Neural progenitor cell (in vitro differentiated cells): ENCODE measurements around the gene IL17A. TPM values are rescaled to one million over a fixed set of nuclear protein-coding genes. Genes with fewer than 3 reads are reported as not detected.

Experiments
- DNase-seq: peaks from one replicate; pipeline ENCODE4 v3.0.0-alpha.2; 2016; ENCODE audit warnings: low spot score
- H2AFZ ChIP-seq: fragments of 200-600 bp; sonication (generic); replicated peaks from 2 replicates; pipeline ENCODE4 v1.6.1; 2016; ENCODE audit warnings: antibody characterized with exemption
- H3F3A ChIP-seq: fragments of 200-600 bp; sonication (generic); 2 replicates; pipeline ENCODE4 v1.6.1; 2016; ENCODE audit warnings: antibody characterized with exemption, low read depth
- H3K27ac ChIP-seq: fragments of 200-600 bp; sonication (generic); 2 replicates; pipeline ENCODE4 v1.5.1; 2016; ENCODE audit warnings: mild to moderate bottlenecking
- H3K27me3 ChIP-seq: fragments of 200-600 bp; sonication (generic); 2 replicates; pipeline ENCODE4 v1.6.1; 2016; ENCODE audit warnings: mild to moderate bottlenecking, moderate library complexity
- H3K36me3 ChIP-seq: fragments of 200-600 bp; sonication (generic); 2 replicates; pipeline ENCODE4 v1.5.1; 2016
- H3K4me1 ChIP-seq: fragments of 200-600 bp; sonication (generic); 2 replicates; pipeline ENCODE4 v1.6.1; 2016; ENCODE audit warnings: mixed run types
- H3K4me2 ChIP-seq: fragments of 200-600 bp; sonication (generic); 2 replicates; pipeline ENCODE4 v1.6.1; 2016
- H3K4me3 ChIP-seq: fragments of 200-600 bp; sonication (generic); 2 replicates; pipeline ENCODE4 v1.5.1; 2016
- H3K79me2 ChIP-seq: fragments of 200-600 bp; sonication (generic); 2 replicates; pipeline ENCODE4 v1.6.1; 2016; ENCODE audit warnings: low read depth
- H3K9ac ChIP-seq: fragments of 200-600 bp; sonication (generic); 2 replicates; pipeline ENCODE4 v1.6.1; 2016
- H3K9me3 ChIP-seq: fragments of 200-600 bp; sonication (generic); 2 replicates; pipeline ENCODE4 v1.5.1; 2016; ENCODE audit warnings: low read depth
- H4K20me1 ChIP-seq: fragments of 200-600 bp; sonication (generic); 2 replicates; pipeline ENCODE4 v1.6.1; 2016; ENCODE audit warnings: low read depth
- H3K27ac Mint-ChIP-seq: 3 replicates; pipeline ENCODE4 v1.8.0; 2021; ENCODE audit warnings: mixed read lengths
- H3K27me3 Mint-ChIP-seq: 2 replicates; pipeline ENCODE4 v1.8.0; 2022; ENCODE audit warnings: low read depth, mild to moderate bottlenecking, inconsistent platforms, moderate library complexity, mixed read lengths; ENCODE audit not compliant: insufficient read depth
- H3K36me3 Mint-ChIP-seq: 3 replicates; pipeline ENCODE4 v1.8.0; 2021; ENCODE audit warnings: mixed read lengths
- H3K4me1 Mint-ChIP-seq: 3 replicates; pipeline ENCODE4 v1.8.0; 2021; ENCODE audit warnings: mixed read lengths
- H3K4me3 Mint-ChIP-seq: 3 replicates; pipeline ENCODE4 v1.8.0; 2021; ENCODE audit warnings: mild to moderate bottlenecking, moderate library complexity, mixed read lengths
- H3K9me3 Mint-ChIP-seq: 3 replicates; pipeline ENCODE4 v1.8.0; 2020; ENCODE audit warnings: mixed read lengths
- CTCF ChIP-seq: fragments of 200-600 bp; sonication (generic); IDR thresholded peaks from 2 replicates; pipeline ENCODE4 v1.5.1; 2017; ENCODE audit warnings: antibody characterized with exemption, mild to moderate bottlenecking
- EZH2 ChIP-seq: fragments of 200-600 bp; sonication (generic); IDR thresholded peaks from 2 replicates; pipeline ENCODE4 v1.6.1; 2017; ENCODE audit warnings: antibody characterized with exemption, mild to moderate bottlenecking, moderate library complexity
- EZH2phosphoT487 ChIP-seq: fragments of 200-600 bp; sonication (generic); IDR thresholded peaks from 2 replicates; pipeline ENCODE4 v1.6.1; 2017; ENCODE audit warnings: antibody characterized with exemption
- total RNA-seq: library from RNA; depleted of rRNA; stranded (reverse); fragments of >200 nt; gene quantifications from 2 replicates; pipeline ENCODE4 v1.2.3, GENCODE V29; 2015; ENCODE audit warnings: low replicate concordance

IL17A gene
- total RNA-seq, 1 donor from 2014 or later = not detected

DNA sequence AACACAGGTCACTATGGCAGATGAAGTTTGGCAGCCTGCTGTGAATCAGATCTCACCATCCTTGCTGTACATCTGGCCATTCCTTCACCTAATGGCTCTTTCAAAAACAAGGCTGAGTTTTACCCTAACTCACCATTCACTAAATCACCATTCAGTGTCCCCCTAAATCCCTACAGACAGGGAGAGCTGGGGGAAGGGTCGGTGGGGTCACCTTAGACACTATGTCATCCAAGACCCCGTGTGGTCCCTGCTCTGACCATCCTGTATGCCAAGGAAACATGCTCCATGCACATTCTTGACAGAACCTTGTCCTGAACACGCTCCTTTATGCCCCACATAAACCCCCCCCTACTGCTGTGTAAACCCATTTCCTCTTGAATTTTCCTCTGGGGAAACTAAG lies 31.8 kb upstream of the IL17A start:
- H3K27ac Mint-ChIP-seq = no peak overlapping the region
- no peak for TF ChIP-seq EZH2
- no peak for TF ChIP-seq CTCF
- TF ChIP-seq EZH2phosphoT487 = no peak
- no peaks in the 10 kb centered on the region for H3K27me3 ChIP-seq

GRCh38 chr6:52155791-52156576 lies 30.2 kb upstream of the IL17A start:
- no peaks in the 10 kb centered on the region for H3K36me3 ChIP-seq
- H3K79me2 ChIP-seq = no peaks in the 10 kb centered on the region
- peaks cover 7% of the 10 kb centered on the region for H3K4me1 ChIP-seq
- H3K4me3 Mint-ChIP-seq = no peak overlapping the region
- TF ChIP-seq EZH2phosphoT487 = no peak
- TF ChIP-seq EZH2 = no peak
- TF ChIP-seq CTCF = no peak
- no peak overlapping the region for H3K27ac ChIP-seq
- peaks cover 6% of the 10 kb centered on the region for H3K4me1 Mint-ChIP-seq
- H3K27ac Mint-ChIP-seq = no peak overlapping the region
- peak overlapping the region; percentile 45 for H2AFZ ChIP-seq
- H4K20me1 ChIP-seq = no peaks in the 10 kb centered on the region
- peak overlapping the region; percentile 7 for H3K4me2 ChIP-seq
- no peak for DNase-seq
- H3K27me3 ChIP-seq = no peaks in the 10 kb centered on the region
- no peaks in the 10 kb centered on the region for H3F3A ChIP-seq
- H3K9ac ChIP-seq = no peak overlapping the region
- peaks cover 2% of the 10 kb centered on the region for H3K27me3 Mint-ChIP-seq
- H3K9me3 Mint-ChIP-seq = peaks cover 6% of the 10 kb centered on the region
- H3K9me3 ChIP-seq = no peaks in the 10 kb centered on the region
- H3K4me3 ChIP-seq = no peak overlapping the region
- H3K36me3 Mint-ChIP-seq = no peaks in the 10 kb centered on the region

More for the DNA sequence above, 31.8 kb upstream of the IL17A start:
- Histone ChIP-seq H3K9ac (no peak overlapping the region), H3K4me2 (no peak overlapping the region), H4K20me1 (no peaks in the 10 kb centered on the region), H3K36me3 (no peaks in the 10 kb centered on the region), H2AFZ (no peak overlapping the region), H3K9me3 (no peaks in the 10 kb centered on the region), H3K27ac (no peak overlapping the region), H3K4me3 (no peak overlapping the region), H3F3A (no peaks in the 10 kb centered on the region), H3K4me1 (peaks cover 7% of the 10 kb centered on the region), H3K79me2 (no peaks in the 10 kb centered on the region)
- Mint-ChIP-seq H3K9me3 (no peaks in the 10 kb centered on the region), H3K4me3 (no peak overlapping the region), H3K36me3 (no peaks in the 10 kb centered on the region), H3K4me1 (peaks cover 6% of the 10 kb centered on the region), H3K27me3 (peaks cover 2% of the 10 kb centered on the region)
- DNase-seq = no peak

DNA sequence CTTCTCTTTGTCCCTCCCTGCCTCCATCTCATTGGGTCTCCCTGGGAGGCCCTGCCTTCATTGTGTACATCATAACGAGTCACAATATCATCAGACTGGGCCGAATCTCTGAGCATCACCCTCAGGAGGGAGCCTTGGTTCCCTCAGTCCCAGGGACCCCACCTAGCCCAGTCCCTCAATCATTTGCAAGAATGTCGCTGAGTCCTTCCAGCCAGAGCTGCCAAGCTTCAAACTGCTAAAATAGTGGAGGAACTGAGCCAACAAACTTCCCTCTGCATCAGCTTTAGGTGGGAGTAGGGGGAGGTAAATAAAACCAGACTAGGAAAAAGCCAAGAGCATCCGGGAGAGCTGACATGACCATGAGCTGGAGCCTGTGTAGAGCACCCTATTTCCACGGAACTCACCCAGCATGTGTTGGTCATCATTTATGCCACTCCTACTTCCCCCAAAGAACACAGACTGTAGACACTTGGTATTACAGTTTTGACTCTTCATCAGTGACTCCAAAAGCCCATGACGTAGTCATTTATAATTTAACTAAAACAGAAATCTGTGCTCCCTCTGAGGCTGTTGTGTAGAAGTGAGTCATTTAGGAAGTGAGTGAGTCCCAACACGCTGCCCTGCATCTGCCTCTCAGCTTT lies 28.8 kb upstream of the IL17A start:
- Mint-ChIP-seq H3K36me3 (no peaks in the 10 kb centered on the region), H3K9me3 (peaks cover 16% of the 10 kb centered on the region), H3K4me1 (peaks cover 6% of the 10 kb centered on the region), H3K27ac (no peak overlapping the region), H3K27me3 (peaks cover 8% of the 10 kb centered on the region), H3K4me3 (no peak overlapping the region)
- Histone ChIP-seq H3F3A (no peaks in the 10 kb centered on the region), H3K79me2 (no peaks in the 10 kb centered on the region), H3K9me3 (no peaks in the 10 kb centered on the region), H3K36me3 (no peaks in the 10 kb centered on the region), H2AFZ (peak overlapping the region; percentile 79), H3K4me1 (peaks cover 7% of the 10 kb centered on the region), H3K4me3 (no peak overlapping the region), H3K9ac (no peak overlapping the region), H3K27ac (no peak overlapping the region), H3K27me3 (no peaks in the 10 kb centered on the region), H4K20me1 (no peaks in the 10 kb centered on the region), H3K4me2 (no peak overlapping the region)
- TF ChIP-seq EZH2 = no peak
- no peak for TF ChIP-seq CTCF
- TF ChIP-seq EZH2phosphoT487 = no peak
- no peak for DNase-seq
